Transverse colon (tissue), 4 donors: ENCODE measurements around the gene LCP2. TPM values are rescaled to one million over a fixed set of nuclear protein-coding genes. Genes with fewer than 3 reads are reported as not detected.

Experiments used
- DNase-seq: peaks from one replicate; pipeline ENCODE4 v3.0.0-alpha.2; 2019
- H3K27ac ChIP-seq, 4 donors: fragments of 200-600 bp; sonication (generic); 2 replicates each; pipeline ENCODE4 v1.5.1; 2016 to 2018; ENCODE audit warnings: inconsistent platforms in 4 of 4
- H3K27me3 ChIP-seq: fragments of 200-600 bp; sonication (generic); 2 replicates; pipeline ENCODE4 v1.5.1; 2017; ENCODE audit warnings: inconsistent platforms
- H3K36me3 ChIP-seq, 4 donors: fragments of 200-600 bp; sonication (generic); 2 replicates each; pipeline ENCODE4 v1.5.1; 2017 to 2019; ENCODE audit warnings: inconsistent platforms in 4 of 4
- H3K4me1 ChIP-seq, 4 donors: fragments of 200-600 bp; sonication (generic); 2 replicates each; pipeline ENCODE4 v1.5.1; 2017 to 2020; ENCODE audit warnings: inconsistent platforms in 4 of 4
- H3K4me3 ChIP-seq, 4 donors: fragments of 200-600 bp; sonication (generic); 1 replicate in 1 of 4; 2 replicates in 3 of 4; pipeline versions ENCODE4 v1.5.1 to v1.6.1; 2017 to 2019; ENCODE audit warnings: inconsistent platforms in 4 of 4
- H3K9me3 ChIP-seq, 2 donors: fragments of 200-600 bp; sonication (generic); 2 replicates each; pipeline ENCODE4 v1.5.1; 2017 to 2019; ENCODE audit warnings: inconsistent platforms in 2 of 2
- EP300 ChIP-seq: sonication (generic); formaldehyde crosslinking; IDR thresholded peaks from one replicate; pipeline ENCODE4 v1.6.1; 2017; ENCODE audit warnings: antibody characterized with exemption, low read depth
- POLR2A ChIP-seq: fragments of 450-650 bp; IDR thresholded peaks from one replicate; pipeline ENCODE4 v1.6.1; 2016; ENCODE audit warnings: antibody characterized with exemption, mild to moderate bottlenecking, moderate library complexity
- POLR2AphosphoS5 ChIP-seq, 3 donors: sonication (generic); formaldehyde crosslinking; IDR thresholded peaks; one replicate each; pipeline ENCODE4 v1.6.1; 2016; ENCODE audit warnings: antibody characterized with exemption in 3 of 3
- WGBS, 2 donors: methylation state at CpG; one replicate each; pipeline ENCODE4 v1.1.5; 2018; ENCODE audit warnings: low coverage in 1 of 2; 5-methylcytosine and 5-hydroxymethylcytosine counted together
- in situ Hi-C, 4 donors: fragments of 200-750 bp; cut with MboI; loops; one replicate each; pipeline versions ENCODE4 v1.15.0 to v1.15.1; 2017; ENCODE audit warnings: low sequenced_read_pairs in 3 of 4, low pct_ligation_motif_present in 1 of 4, low pct_unique_long_range_greater_than_20kb in 1 of 4
- intact Hi-C: fragments of 100-400 bp; cut with DNase I; formaldehyde crosslinking; loops from one replicate; pipeline ENCODE4 v1.15.1; 2023; ENCODE audit warnings: low total_unique reads
- total RNA-seq, 4 donors: library from RNA; depleted of rRNA; stranded (reverse); fragments of >200 nt; gene quantifications; one replicate each; pipeline ENCODE4 v1.1.0, GENCODE V29; 2016
- TF ChIP-seq, protein P1 (sequence below), 5 experiments: fragments of 200-600 bp in 3 of 5; fragments of 450-650 bp in 2 of 5; sonication (generic) in 3 of 5; IDR thresholded peaks; 1 replicate in 2 of 5; 2 replicates in 3 of 5; pipeline ENCODE4 v1.5.1; 2016 to 2017; ENCODE audit warnings: antibody characterized with exemption in 5 of 5, inconsistent platforms in 3 of 5, mild to moderate bottlenecking in 2 of 5, moderate library complexity in 1 of 5

LCP2 gene
- total RNA-seq, 4 donors from 2014 or later, result 2.6 to 33.0 (median 23.3) TPM

DNA sequence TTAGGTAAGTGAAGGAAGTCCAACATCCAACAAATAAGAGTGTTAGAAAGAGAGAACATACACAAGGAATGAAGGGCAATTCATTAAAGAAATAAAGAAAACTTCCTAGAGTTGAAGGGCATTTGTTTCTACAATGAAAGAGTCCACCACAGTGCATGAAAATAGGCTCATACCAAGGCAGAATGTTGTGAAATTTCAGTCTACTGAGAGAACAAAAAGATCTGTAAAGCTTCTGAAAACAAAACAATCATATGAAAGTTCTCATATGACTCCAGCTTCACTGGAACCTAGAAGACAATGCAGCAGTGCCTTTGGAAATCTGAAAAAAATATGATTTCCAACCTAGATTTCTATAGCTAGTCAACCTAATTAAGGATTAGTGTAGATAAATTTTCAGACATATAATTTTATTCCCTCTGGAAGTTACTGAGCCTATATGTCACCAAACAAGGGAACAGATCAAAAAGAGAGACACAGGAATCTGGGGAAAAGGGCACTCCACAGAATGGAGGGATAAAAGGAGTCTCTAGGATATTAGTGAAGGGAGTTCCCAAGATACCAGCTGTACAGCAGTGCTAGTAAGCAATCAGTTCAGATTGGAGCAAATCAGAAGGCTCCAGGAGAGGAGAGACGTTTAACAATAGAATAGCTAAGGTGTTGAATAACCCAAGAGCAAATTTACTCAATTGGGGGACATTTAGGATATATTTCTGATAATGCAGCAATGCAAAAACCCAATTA is 59.0 kb downstream of the LCP2 start:
- in situ Hi-C loops (loop anchor here in 1 of 4 donors (25.0 kb wide), 1 partner anchor 374 kb away; no protein-coding TSS in a partner anchor), intact Hi-C loops (no loop called here)
- H3K4me3 ChIP-seq, result no peak overlapping the region
- TF ChIP-seq POLR2A, result no peak
- TF ChIP-seq EP300, result no peak
- TF ChIP-seq, protein P1, sequence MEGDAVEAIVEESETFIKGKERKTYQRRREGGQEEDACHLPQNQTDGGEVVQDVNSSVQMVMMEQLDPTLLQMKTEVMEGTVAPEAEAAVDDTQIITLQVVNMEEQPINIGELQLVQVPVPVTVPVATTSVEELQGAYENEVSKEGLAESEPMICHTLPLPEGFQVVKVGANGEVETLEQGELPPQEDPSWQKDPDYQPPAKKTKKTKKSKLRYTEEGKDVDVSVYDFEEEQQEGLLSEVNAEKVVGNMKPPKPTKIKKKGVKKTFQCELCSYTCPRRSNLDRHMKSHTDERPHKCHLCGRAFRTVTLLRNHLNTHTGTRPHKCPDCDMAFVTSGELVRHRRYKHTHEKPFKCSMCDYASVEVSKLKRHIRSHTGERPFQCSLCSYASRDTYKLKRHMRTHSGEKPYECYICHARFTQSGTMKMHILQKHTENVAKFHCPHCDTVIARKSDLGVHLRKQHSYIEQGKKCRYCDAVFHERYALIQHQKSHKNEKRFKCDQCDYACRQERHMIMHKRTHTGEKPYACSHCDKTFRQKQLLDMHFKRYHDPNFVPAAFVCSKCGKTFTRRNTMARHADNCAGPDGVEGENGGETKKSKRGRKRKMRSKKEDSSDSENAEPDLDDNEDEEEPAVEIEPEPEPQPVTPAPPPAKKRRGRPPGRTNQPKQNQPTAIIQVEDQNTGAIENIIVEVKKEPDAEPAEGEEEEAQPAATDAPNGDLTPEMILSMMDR (IDR thresholded peaks at IDR 0.05), result no peak
- no peak for TF ChIP-seq POLR2AphosphoS5 (IDR thresholded peaks at IDR 0.05)
- no peaks in the 10 kb centered on the region for H3K4me1 ChIP-seq
- no peaks in the 10 kb centered on the region for H3K27me3 ChIP-seq
- H3K9me3 ChIP-seq, result no peaks in the 10 kb centered on the region
- WGBS, 2 donors, result 32% methylated on average over 1 of the region's 1 CpG; no CpG with 5 or more reads in 1 of the 2 donors
- no peak for DNase-seq
- no peak overlapping the region for H3K27ac ChIP-seq
- H3K36me3 ChIP-seq, result no peaks in the 10 kb centered on the region

DNA sequence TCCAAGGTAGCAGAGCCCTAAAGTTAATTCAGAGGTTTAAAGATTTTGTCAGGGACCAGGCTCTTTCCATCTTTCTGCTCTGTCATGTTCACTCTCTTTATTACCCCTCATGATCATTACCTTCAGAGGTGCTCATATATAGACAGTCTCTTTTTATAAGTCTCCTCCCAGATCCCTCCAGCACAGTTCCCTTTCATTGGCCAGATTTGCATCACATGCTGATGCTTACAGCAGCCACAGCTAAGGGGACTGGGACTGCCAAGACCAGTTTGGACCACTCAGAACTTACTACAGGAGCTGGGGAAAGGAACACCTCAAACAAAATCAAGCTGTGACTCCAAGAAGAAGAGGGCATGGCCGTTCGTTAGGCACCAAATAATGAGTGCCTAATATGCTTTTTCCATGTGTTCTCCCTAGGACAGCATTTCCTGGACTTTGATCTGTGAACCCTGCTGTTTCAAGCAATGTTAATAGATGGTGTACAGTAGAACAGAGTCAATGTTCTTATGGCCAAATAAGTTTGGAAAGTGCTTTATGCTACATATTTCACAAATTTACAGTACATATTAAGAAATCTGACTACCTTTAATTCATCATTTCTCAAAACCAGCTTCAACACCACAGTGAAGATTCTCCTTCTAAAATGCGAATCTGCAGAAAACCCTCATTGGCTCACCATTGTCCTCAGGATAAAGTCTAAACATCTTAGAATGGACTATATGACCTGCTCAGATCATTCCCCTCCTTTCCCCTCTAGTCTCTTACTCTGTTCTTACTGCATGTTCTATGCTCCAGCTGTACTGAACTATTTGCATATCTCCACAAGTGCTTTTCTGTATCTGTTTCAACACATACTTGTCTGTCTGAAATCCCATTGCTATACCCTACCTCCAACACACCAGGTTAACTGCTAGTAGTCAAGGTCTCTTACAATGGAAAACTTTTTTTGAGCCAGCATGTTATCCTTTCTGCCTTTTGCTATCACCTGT is 61.4 kb downstream of the LCP2 start:
- Histone ChIP-seq H3K9me3 (no peaks in the 10 kb centered on the region), H3K4me1 (no peaks in the 10 kb centered on the region), H3K36me3 (no peaks in the 10 kb centered on the region), H3K27me3 (no peaks in the 10 kb centered on the region), H3K4me3 (no peak overlapping the region), H3K27ac (no peak overlapping the region)
- 63 to 100% methylated on average over 1 to 3 of the region's 3 CpGs for WGBS, 2 donors
- DNase-seq, result no peak
- in situ Hi-C loops, result loop anchor here in 1 of 4 donors (25.0 kb wide), 1 partner anchor 376 kb away; no protein-coding TSS in a partner anchor
- no peak for TF ChIP-seq POLR2A
- no peak for TF ChIP-seq EP300
- TF ChIP-seq POLR2AphosphoS5 (IDR thresholded peaks at IDR 0.05), result no peak
- TF ChIP-seq, protein P1 (IDR thresholded peaks at IDR 0.05), result no peak
- intact Hi-C loops, result no loop called here

DNA sequence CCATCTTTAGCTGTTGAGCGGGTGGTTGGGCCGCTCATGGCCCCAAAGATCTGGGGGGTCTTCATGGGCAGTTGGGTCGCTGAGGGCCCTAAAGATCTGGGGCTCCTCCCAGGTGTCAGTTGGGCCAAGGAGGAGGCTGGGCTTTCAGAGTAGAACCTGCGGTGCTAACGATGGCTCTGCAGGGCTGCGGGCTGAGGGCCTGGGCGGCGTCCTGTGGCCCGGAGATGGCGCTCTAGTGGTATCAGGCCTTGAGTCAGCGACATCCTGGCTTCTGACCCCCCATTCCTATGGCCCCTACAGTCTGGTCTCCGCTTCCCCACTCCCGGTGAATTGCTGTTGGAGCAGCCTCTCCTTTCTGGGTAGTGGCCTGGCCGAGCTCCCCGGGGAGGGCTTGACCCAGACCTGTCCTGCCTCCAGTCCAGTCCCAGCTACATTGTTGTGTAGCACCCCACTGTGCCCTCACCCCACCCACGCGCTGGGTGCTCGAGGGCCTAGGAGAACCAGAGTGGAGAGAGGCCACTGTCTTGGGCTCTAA is 64.2 kb downstream of the LCP2 start:
- no peak for DNase-seq
- WGBS, 2 donors, result 94% methylated on average over 3 to 12 of the region's 18 CpGs
- Histone ChIP-seq H3K4me3 (no peak overlapping the region), H3K27ac (no peak overlapping the region), H3K9me3 (no peaks in the 10 kb centered on the region), H3K36me3 (no peaks in the 10 kb centered on the region), H3K4me1 (peaks cover 0 to 2% (median 0%) of the 10 kb centered on the region in 4 donors), H3K27me3 (no peaks in the 10 kb centered on the region)
- intact Hi-C loops (no loop called here), in situ Hi-C loops (loop anchor here in 1 of 4 donors (25.0 kb wide), 1 partner anchor 379 kb away; no protein-coding TSS in a partner anchor)
- TF ChIP-seq EP300 (no peak), POLR2AphosphoS5 (IDR thresholded peaks at IDR 0.05) (no peak), POLR2A (no peak)
- TF ChIP-seq, protein P1 (IDR thresholded peaks at IDR 0.05), result no peak

DNA sequence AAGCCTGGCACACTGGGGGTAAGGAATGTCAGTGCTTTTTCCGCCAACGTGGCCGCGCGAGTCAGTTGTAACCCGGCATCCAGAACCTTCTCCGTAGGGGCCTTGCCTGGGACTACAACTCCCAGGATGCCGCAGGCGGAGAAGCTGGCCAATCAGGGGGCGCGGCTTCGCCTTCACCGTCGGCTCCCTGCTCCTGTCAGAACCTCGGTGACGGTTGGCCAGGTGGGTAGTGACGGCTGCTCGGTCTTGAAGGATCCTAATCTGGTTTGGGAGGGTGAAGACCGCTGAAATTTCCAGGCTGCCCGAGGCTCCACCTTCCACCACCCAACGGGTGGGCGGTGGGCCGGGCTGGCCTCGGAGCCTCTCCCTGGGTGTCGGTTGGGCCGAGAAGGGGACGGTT is 64.8 kb downstream of the LCP2 start, which contains the start of gene C5orf58:
Gene C5orf58, plus strand, starts transcription at position 200 of the 400 bp plus-strand sequence. CDS start 1,992 bp downstream, outside the sequence.
- in situ Hi-C loops (loop anchor here in 1 of 4 donors (25.0 kb wide), 1 partner anchor 380 kb away; no protein-coding TSS in a partner anchor), intact Hi-C loops (no loop called here)
- TF ChIP-seq, protein P1 (IDR thresholded peaks at IDR 0.05), result no peak
- TF ChIP-seq EP300 (no peak), POLR2A (no peak), POLR2AphosphoS5 (IDR thresholded peaks at IDR 0.05) (no peak)
- no peak for DNase-seq
- no peaks in the 10 kb centered on the region for H3K9me3 ChIP-seq
- no peak within 1 kb of the TSS for H3K27ac ChIP-seq
- no peak within 1 kb of the TSS for H3K4me3 ChIP-seq
- peaks cover 0 to 2% (median 0%) of the 10 kb centered on the region in 4 donors for H3K4me1 ChIP-seq
- WGBS, 2 donors, result 96% methylated on average over 25 of the region's 27 CpGs; no CpG with 5 or more reads in 1 of the 2 donors
- no peaks in the 10 kb centered on the region for H3K27me3 ChIP-seq
- H3K36me3 ChIP-seq, result no peaks in the 10 kb centered on the region
